DMS53 treated with DMSO at 0.1 percent for 48 hours (cell line): ENCODE results near the gene GPR155.
"Not testable (repeated sequence)": the region's sequence is repeated elsewhere in the genome, so short reads cannot be mapped to it uniquely, and the experiment has no call there.

Experiments used
- DNase-seq: peaks from one replicate; lab custom pipeline; 2025; ENCODE audit not compliant: unreplicated experiment; lab: John Stamatoyannopoulos, UW

The GPR155 gene

GRCh38 chr2:174491947-174492346 is 5.1 kb upstream of the GPR155 start:
- DNase-seq, result no peak

DNA sequence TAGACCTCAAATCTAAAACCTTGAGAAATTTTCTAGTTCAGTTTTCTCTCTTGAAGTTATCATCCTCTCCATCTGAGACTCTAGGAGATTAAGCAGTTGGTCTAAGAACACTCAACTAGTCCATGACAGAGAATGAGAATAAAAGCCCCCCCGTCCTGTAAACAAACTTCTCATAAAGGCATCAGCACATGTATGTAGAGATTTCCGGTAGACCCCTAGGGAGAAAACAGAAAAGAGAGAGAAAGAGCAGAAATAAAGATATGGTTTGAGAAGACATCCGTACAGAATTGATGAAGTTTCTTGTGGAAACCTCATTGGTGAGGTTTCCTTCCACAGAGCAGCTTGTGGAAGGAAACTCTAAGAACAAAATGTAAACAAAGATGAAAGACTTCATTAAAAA is 3.2 kb upstream of the GPR155 start:
- DNase-seq, result no peak

DNA sequence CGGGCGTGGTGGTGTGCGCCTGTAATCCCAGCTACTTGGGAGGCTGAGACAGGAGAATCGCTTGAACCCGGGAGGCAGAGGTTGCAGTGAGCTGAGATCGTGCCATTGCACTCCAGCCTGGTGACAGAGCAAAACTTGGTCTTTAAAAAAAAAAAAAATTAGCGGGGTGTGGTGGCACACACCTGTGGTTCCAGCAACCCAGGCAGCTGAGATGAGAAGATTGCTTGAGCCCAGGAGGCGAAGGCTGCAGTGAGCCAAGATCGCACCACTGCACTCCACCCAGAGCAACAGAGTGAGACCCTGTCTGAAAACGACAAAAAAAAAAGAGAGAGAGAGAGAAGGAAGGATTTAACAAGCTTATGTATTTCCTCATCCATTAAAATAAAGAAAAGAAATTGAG is 2.7 kb upstream of the GPR155 start:
- not testable (repeated sequence) for DNase-seq

GRCh38 chr2:174487820-174488162 is 962 bp upstream of the GPR155 start:
- no peak for DNase-seq

- peak; percentile 96 for DNase-seq
Measured at GRCh38 chr2:174487108-174487819, 435 bp upstream of the GPR155 start.

- peak; percentile 28 for DNase-seq
Measured at GRCh38 chr2:174485788-174486562, 854 bp downstream of the GPR155 start.

DNA sequence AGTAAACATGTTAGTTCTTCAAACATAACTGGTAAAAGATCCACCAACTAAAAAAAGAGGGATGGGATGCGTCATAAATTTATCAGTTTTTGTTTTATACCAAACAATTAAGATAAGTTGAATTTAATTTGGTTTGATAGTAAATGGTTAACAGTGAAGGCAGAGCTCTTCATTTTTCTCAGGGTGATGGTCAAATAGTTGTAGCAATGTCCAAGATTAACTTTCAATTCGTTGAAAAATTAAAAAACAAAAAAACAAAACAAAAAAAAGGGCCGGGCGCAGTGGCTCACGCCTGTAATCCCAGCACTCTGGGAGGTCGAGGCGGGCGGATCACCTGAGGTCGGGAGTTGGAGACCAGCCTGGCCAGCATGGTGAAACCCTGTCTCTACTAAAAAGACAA is 1.8 kb downstream of the GPR155 start:
- DNase-seq, result not testable (repeated sequence)

DNA sequence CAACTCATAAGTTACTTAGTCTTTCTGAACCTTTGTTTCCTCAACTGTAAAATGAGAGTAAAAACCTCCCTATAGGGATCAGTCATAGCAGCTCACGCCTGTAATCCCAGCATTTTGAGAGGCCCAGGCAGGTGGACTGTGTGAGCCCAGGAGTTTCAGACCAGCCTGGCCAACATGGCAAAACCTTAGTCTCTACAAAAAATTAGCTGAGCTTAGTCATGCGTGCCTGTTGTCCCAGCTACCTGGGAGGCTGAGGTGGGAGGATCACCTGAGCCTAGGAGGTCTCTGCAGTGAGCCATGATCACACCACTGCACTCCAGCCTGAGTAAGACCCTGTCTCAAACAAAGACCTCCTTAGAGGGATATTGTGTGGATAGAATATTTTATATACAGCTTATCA is 2.3 kb downstream of the GPR155 start:
- DNase-seq, result no peak

DNA sequence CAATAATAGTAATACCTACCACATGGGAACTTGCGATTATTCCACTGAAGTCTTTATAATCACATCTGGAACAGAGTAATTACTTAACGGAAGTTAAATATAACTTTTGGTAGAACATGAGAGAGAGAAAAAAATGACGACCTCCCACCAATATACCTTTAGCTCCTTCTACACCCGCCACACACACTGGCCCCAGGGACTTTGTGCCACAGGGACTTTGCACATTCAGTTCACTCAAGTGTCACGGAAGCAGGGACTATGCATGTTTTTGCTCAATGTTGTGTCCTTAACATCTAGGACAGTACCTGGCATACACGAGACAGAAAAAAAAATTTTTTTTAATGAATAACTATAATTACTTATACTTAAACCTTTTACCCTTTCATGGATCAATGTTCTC is 4.0 kb downstream of the GPR155 start:
- no peak for DNase-seq

DNA sequence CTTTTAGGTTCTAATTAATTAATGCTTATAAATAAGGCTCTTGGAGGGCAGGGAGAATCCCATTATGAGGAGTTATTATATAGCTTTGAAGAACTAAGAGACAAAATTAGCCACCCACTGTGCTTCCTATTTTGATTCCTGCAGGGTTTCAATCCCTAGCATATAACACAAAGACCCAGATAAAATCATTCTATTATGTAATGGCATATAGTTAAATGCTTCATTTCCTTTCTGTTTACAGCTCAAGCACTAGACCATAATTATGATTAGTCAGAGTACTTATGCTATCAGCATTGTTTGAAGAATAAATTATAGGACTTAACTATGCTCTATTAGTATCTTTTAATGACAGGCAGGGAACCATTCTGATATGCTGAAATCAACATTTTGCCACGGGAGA is 9.1 kb downstream of the GPR155 start:
- DNase-seq, result no peak

- no peak for DNase-seq
Measured at GRCh38 chr2:174473796-174474195, 13.0 kb downstream of the GPR155 start.

- no peak for DNase-seq
Measured at GRCh38 chr2:174465327-174465726, 21.5 kb downstream of the GPR155 start.

DNA sequence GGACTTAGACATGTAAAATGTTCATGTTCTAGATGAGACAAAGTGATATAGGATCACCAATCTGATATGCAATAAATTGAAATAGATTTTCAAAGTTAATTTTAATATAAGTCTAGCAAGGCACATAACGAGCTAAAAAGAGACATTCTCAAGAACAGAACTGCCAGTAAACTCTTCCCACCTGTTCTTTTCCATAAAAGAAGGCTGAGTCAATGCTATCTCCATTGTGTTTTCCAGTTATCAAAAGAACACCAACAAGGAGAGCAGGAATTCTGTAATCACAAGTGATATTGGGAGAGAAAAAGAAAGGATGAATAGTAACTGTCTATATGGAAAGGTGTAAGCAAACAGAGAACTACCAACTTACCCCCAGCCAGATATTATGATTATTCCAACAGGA is 25.6 kb downstream of the GPR155 start:
- DNase-seq, result no peak

- no peak for DNase-seq
Measured at GRCh38 chr2:174454566-174454965, 32.3 kb downstream of the GPR155 start.

GRCh38 chr2:174450021-174450816 is 36.6 kb downstream of the GPR155 start:
- no peak for DNase-seq

GRCh38 chr2:174449033-174449432 is 37.8 kb downstream of the GPR155 start:
- DNase-seq, result no peak

GRCh38 chr2:174446531-174446930 is 40.3 kb downstream of the GPR155 start:
- DNase-seq, result no peak

DNA sequence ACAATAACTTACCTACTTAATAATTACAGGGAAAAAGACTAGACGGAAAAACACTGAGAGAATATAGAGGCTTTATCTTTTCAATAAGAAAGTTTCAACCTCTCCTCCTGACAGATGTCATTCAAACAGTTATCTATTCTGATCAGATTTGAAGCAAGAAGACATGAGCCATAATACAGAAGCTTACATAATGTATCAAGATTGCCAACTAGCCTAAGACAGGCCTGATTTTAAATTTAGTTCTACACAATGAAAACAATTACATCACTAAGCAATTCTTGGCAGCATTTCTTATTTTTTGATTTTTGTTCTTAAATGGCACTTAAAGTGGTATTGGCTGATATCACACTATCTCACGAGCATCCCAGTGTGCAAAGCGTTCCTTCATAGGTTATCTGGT is 41.6 kb downstream of the GPR155 start:
- DNase-seq, result no peak

DNA sequence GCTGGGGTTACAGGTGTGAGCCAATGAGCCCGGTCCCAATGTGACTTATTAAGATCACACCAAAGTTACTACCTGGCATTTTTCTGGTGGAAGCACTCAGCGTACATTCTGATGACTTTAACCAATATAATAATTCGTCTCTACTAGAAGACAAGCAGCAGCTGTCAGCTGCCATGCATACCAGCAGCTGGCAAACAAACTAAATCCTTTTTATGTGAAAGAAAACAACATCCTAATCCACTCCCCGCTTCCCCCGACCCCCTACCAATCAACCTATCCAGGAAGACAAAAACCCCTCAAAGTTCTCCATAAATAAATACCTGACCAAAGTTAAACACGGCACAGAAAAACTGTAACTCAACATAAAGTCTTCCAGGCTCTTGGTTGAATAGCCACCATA is 42.1 kb downstream of the GPR155 start:
- no peak for DNase-seq

DNA sequence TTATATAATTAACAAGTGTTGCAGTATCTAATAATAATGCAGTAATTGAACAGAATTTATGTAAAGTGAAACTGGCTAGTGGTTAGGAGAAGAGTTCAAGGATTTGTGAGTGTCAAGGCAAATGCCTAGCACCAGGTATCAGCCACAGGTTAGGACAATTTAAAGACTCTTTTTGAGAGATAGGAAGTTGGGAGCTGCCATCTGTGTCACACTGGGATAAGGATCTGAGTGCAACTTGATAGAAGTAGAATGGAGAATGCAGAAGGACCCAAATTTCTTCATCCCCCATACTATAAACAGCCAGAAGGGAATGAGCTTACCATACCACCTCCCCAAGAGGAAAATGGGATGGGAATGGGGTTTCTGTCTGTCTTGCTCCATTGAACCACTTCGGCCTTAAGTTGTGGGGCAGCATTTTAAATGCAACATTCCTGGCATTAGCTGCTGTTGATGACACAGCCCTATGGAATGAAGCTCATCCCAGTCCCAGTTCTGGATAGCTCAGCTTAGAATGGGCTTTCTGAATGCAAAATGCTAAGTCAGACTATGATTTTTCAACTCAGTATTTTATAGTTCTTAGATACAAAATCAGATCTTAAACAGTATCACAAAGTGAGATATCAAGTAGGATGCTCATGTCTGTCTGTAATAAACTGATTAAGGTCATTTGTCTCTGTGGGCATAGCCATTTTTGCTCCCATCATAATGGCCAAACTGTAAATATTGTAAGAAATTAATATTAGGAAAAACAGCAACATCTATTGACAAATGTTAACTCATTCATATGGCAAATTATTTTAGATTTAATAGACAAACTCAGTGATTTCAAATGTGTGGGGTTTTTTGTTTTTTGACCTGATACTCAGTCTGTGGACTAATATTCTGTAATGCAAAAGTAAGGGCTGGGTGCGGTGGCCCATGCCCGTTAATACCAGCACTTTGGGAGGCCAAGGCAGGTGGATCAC is 44.0 kb downstream of the GPR155 start:
- DNase-seq, result no peak

- DNase-seq, result no peak
Measured at GRCh38 chr2:174439950-174440349, 46.9 kb downstream of the GPR155 start.
